Measurements from ENCODE around the gene ARTN. TPM values are rescaled to one million over a fixed set of nuclear protein-coding genes. Genes with fewer than 3 reads are reported as not detected.

The ARTN gene
- total and polyA plus RNA-seq, 7 experiments from 2014 or later: 0.51 to 2.2 (median 0.68) TPM; not detected in 2

- H3K27me3 ChIP-seq (ENCODE audit: control insufficient read depth in 2 of 2, insufficient read depth in 2 of 2, low read length in 2 of 2): peaks cover 0 to 7% of the 10 kb centered on the region in 2 donors
- Mint-ChIP-seq H3K36me3 (peaks cover 0 to under 1% (median 0%) of the 10 kb centered on the region in 5 donors), H3K4me1 (peaks cover 0 to 10% (median 2%) of the 10 kb centered on the region in 7 donors), H3K27ac (no peak overlapping the region), H3K9me3 (no peaks in the 10 kb centered on the region), H3K27me3 (peaks cover 0 to 12% (median 6%) of the 10 kb centered on the region in 5 donors), H3K4me3 (no peak overlapping the region)
- ChIA-PET POLR2A (no interaction called here), CTCF (interaction anchor here (0.5 kb wide), 1 partner anchor 62 kb away, joined by 3 read pairs; no protein-coding TSS in a partner anchor)
- ATAC-seq (no peak), DNase-seq (no peak)
- no peak overlapping the region for H3K27ac ChIP-seq (ENCODE audit: low read depth, low read length)
- peaks cover under 1 to 3% of the 10 kb centered on the region in 2 donors for H3K4me1 ChIP-seq (ENCODE audit: control insufficient read depth in 2 of 2, insufficient read depth in 2 of 2, low read length in 2 of 2)
- H3K9me3 ChIP-seq (ENCODE audit: control insufficient read depth in 2 of 3, low read length in 3 of 3): no peaks in the 10 kb centered on the region
- H3K4me3 ChIP-seq (ENCODE audit: low read length): no peak overlapping the region
- intact Hi-C loops (cut with micrococcal nuclease): no loop called here
- H3K36me3 ChIP-seq (ENCODE audit: control insufficient read depth in 2 of 3, insufficient read depth in 3 of 3, low read length in 3 of 3): no peaks in the 10 kb centered on the region
Measured at GRCh38 chr1:43984855-43985254, 51.3 kb downstream of the ARTN start.

GRCh38 chr1:43985984-43986595 lies 52.5 kb downstream of the ARTN start:
- Mint-ChIP-seq H3K4me1 (peaks cover 0 to 3% (median 0%) of the 10 kb centered on the region in 7 donors), H3K27me3 (no peaks in the 10 kb centered on the region), H3K27ac (no peak overlapping the region), H3K4me3 (no peak overlapping the region), H3K36me3 (no peaks in the 10 kb centered on the region), H3K9me3 (no peaks in the 10 kb centered on the region)
- no peaks in the 10 kb centered on the region for H3K27me3 ChIP-seq (ENCODE audit: control insufficient read depth in 2 of 2, insufficient read depth in 2 of 2, low read length in 2 of 2)
- CTCF ChIA-PET: no interaction called here
- H3K27ac ChIP-seq (ENCODE audit: low read depth, low read length): no peak overlapping the region
- intact Hi-C loops (cut with micrococcal nuclease): no loop called here
- H3K36me3 ChIP-seq (ENCODE audit: control insufficient read depth in 2 of 3, insufficient read depth in 3 of 3, low read length in 3 of 3): no peaks in the 10 kb centered on the region
- H3K4me1 ChIP-seq (ENCODE audit: control insufficient read depth in 2 of 2, insufficient read depth in 2 of 2, low read length in 2 of 2): peaks cover 0 to 4% of the 10 kb centered on the region in 2 donors
- no peak for DNase-seq
- no peak for ATAC-seq
- POLR2A ChIA-PET: no interaction called here
- H3K9me3 ChIP-seq (ENCODE audit: control insufficient read depth in 2 of 3, low read length in 3 of 3): no peaks in the 10 kb centered on the region
- no peak overlapping the region for H3K4me3 ChIP-seq (ENCODE audit: low read length)

- Mint-ChIP-seq H3K4me1 (peaks cover 0 to 3% (median 0%) of the 10 kb centered on the region in 7 donors), H3K4me3 (no peak overlapping the region), H3K9me3 (no peaks in the 10 kb centered on the region), H3K27me3 (no peaks in the 10 kb centered on the region), H3K27ac (no peak overlapping the region), H3K36me3 (no peaks in the 10 kb centered on the region)
- H3K4me1 ChIP-seq (ENCODE audit: control insufficient read depth in 2 of 2, insufficient read depth in 2 of 2, low read length in 2 of 2): peaks cover 0 to 5% of the 10 kb centered on the region in 2 donors
- no peak overlapping the region for H3K27ac ChIP-seq (ENCODE audit: low read depth, low read length)
- intact Hi-C loops (cut with micrococcal nuclease): no loop called here
- H3K27me3 ChIP-seq (ENCODE audit: control insufficient read depth in 2 of 2, insufficient read depth in 2 of 2, low read length in 2 of 2): no peaks in the 10 kb centered on the region
- ATAC-seq: no peak
- no peak for DNase-seq
- H3K9me3 ChIP-seq (ENCODE audit: control insufficient read depth in 2 of 3, low read length in 3 of 3): no peaks in the 10 kb centered on the region
- ChIA-PET CTCF (interaction anchor here (1.0 kb wide), 1 partner anchor 19 kb away, joined by 3 read pairs; no protein-coding TSS in a partner anchor), POLR2A (no interaction called here)
- no peak overlapping the region for H3K4me3 ChIP-seq (ENCODE audit: low read length)
- H3K36me3 ChIP-seq (ENCODE audit: control insufficient read depth in 2 of 3, insufficient read depth in 3 of 3, low read length in 3 of 3): no peaks in the 10 kb centered on the region
Measured at GRCh38 chr1:43986712-43987111, 53.1 kb downstream of the ARTN start.

Other genes starting within 250 kb of the ARTN start
- gene ST3GAL3, start 226.3 kb upstream of the ARTN start, total RNA-seq: 10 to 100 TPM; 22.3 to 32.9 (median 28.7) TPM
- 10 to 100 TPM in 1 of 2 donors, 1 to 10 TPM in 1; 7.7 to 13.4 TPM for gene ST3GAL3, start 226.3 kb upstream of the ARTN start, polyA plus RNA-seq
- gene IPO13, start 13.1 kb downstream of the ARTN start, total RNA-seq: 10 to 100 TPM; 10.1 to 32.3 (median 17.0) TPM
- gene IPO13, start 13.1 kb downstream of the ARTN start, polyA plus RNA-seq: 10 to 100 TPM; 13.0 to 15.2 TPM
- gene DPH2, start 36.2 kb downstream of the ARTN start, total RNA-seq: 10 to 100 TPM; 21.3 to 40.1 (median 29.4) TPM
- gene DPH2, start 36.2 kb downstream of the ARTN start, polyA plus RNA-seq: 10 to 100 TPM; 29.4 to 40.9 TPM
- 100 to 1,000 TPM in 2 of 5 experiments, 10 to 100 TPM in 3; 47.3 to 152 (median 69.3) TPM for gene ATP6V0B, start 41.2 kb downstream of the ARTN start, total RNA-seq
- 100 to 1,000 TPM; 147 to 166 TPM for gene ATP6V0B, start 41.2 kb downstream of the ARTN start, polyA plus RNA-seq
- 10 to 100 TPM in 1 of 5 experiments, 1 to 10 TPM in 2, under 1 TPM in 2; 0.49 to 16.9 (median 1.6) TPM for gene B4GALT2, start 45.4 kb downstream of the ARTN start, total RNA-seq
- not detected for gene B4GALT2, start 45.4 kb downstream of the ARTN start, polyA plus RNA-seq
- gene CCDC24, start 57.8 kb downstream of the ARTN start, total RNA-seq: 1 to 10 TPM in 4 of 5 experiments, under 1 TPM in 1; 0.40 to 2.9 (median 1.6) TPM
- gene CCDC24, start 57.8 kb downstream of the ARTN start, polyA plus RNA-seq: under 1 TPM in 1 of 2 donors, not detected in 1; 0.41 TPM
- gene SLC6A9, start 97.7 kb downstream of the ARTN start, total RNA-seq: 1 to 10 TPM in 1 of 5 experiments, under 1 TPM in 3, not detected in 1; 0.37 to 5.0 (median 0.53) TPM
- under 1 TPM in 1 of 2 donors, not detected in 1; 0.26 TPM for gene SLC6A9, start 97.7 kb downstream of the ARTN start, polyA plus RNA-seq
- not detected for gene KLF17, start 185.0 kb downstream of the ARTN start, total RNA-seq
- not detected for gene KLF17, start 185.0 kb downstream of the ARTN start, polyA plus RNA-seq
- gene KLF18, start 207.8 kb downstream of the ARTN start, total RNA-seq: not detected
- gene KLF18, start 207.8 kb downstream of the ARTN start, polyA plus RNA-seq: not detected

Data from naive thymus-derived CD4-positive, alpha-beta T cell (primary cell).